HEK293 (cell line): ENCODE data around the gene TDRD10.

Experiments
- CTCF ChIP-seq: fragments of 450-650 bp; formaldehyde crosslinking; IDR thresholded peaks from 2 replicates; pipeline ENCODE4 v1.5.1; 2016; ENCODE audit warnings: missing biosample characterization, missing genetic modification characterization
- ZNF146 ChIP-seq: fragments of 450-650 bp; formaldehyde crosslinking; IDR thresholded peaks from 2 replicates; pipeline ENCODE4 v1.5.1; 2016; ENCODE audit warnings: missing biosample characterization, missing genetic modification characterization
- ZNF792 ChIP-seq: fragments of 450-650 bp; formaldehyde crosslinking; IDR thresholded peaks from 2 replicates; pipeline ENCODE4 v1.5.1; 2016; ENCODE audit warnings: missing biosample characterization, missing genetic modification characterization

GRCh38 chr1:154512760-154513159 is 10.7 kb downstream of the TDRD10 start:
- TF ChIP-seq ZNF792 (tag by site-specific recombination) = no peak
- TF ChIP-seq ZNF146 (tag by site-specific recombination) = no peak
- TF ChIP-seq CTCF (tag by site-specific recombination) = no peak
